ENCODE measurements around the gene FYN. TPM values are rescaled to one million over a fixed set of nuclear protein-coding genes. Genes with fewer than 3 reads are reported as not detected.

The FYN gene
- total and polyA plus RNA-seq, 10 of the 15 experiments (the other 5 are each of a cell fraction or from before 2014, with no cell fraction given), result 51.4 to 247 (median 138) TPM

GRCh38 chr6:111764238-111765175, 108.7 kb downstream of the FYN start (continued):
- TF ChIP-seq ETV6 (conservative IDR thresholded peaks at IDR 0.05 in 1 of 2, IDR thresholded peaks at IDR 0.05 in 1 of 2; ENCODE audit: borderline replicate concordance in 1 of 2, low read depth in 1 of 2), result no peak; a peak in 1 of 4 replicates
- TF ChIP-seq SMAD5 (IDR thresholded peaks at IDR 0.05; ENCODE audit: low read depth), result 0 out of 2 replicates have a peak, but pooled peaks have one; percentile 45
- peak; percentile 83 for TF ChIP-seq ZNF592 (IDR thresholded peaks at IDR 0.05)
- TF ChIP-seq CHD2 (IDR thresholded peaks at IDR 0.05; ENCODE audit: borderline replicate concordance, low read depth, low read length), result no peak
- TF ChIP-seq USF1 (IDR thresholded peaks at IDR 0.05; ENCODE audit: borderline replicate concordance, extremely low read length, insufficient read depth, low read depth, low read length), result no peak
- TF ChIP-seq NR2F1 (conservative IDR thresholded peaks at IDR 0.05), result peak; percentile 53
- peak; percentile 64 for TF ChIP-seq RAD51 (IDR thresholded peaks at IDR 0.05)
- TF ChIP-seq, protein P1, sequence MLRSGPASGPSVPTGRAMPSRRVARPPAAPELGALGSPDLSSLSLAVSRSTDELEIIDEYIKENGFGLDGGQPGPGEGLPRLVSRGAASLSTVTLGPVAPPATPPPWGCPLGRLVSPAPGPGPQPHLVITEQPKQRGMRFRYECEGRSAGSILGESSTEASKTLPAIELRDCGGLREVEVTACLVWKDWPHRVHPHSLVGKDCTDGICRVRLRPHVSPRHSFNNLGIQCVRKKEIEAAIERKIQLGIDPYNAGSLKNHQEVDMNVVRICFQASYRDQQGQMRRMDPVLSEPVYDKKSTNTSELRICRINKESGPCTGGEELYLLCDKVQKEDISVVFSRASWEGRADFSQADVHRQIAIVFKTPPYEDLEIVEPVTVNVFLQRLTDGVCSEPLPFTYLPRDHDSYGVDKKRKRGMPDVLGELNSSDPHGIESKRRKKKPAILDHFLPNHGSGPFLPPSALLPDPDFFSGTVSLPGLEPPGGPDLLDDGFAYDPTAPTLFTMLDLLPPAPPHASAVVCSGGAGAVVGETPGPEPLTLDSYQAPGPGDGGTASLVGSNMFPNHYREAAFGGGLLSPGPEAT (IDR thresholded peaks at IDR 0.05; ENCODE audit: low read depth), result peak; percentile 92
- no peak for TF ChIP-seq CTCF (IDR thresholded peaks at IDR 0.05 in 2 of 3, conservative IDR thresholded peaks at IDR 0.05 in 1 of 3; ENCODE audit: control insufficient read depth in 2 of 3, extremely low read depth in 1 of 3, insufficient read depth in 1 of 3, low read depth in 3 of 3, low read length in 3 of 3)
- TF ChIP-seq ATF3 (IDR thresholded peaks at IDR 0.05; ENCODE audit: borderline replicate concordance, extremely low read depth, low read depth, low read length), result no peak
- TF ChIP-seq SUPT20H (IDR thresholded peaks at IDR 0.05; ENCODE audit: borderline replicate concordance, control insufficient read depth, low read depth, low read length), result no peak
- TF ChIP-seq EED (IDR thresholded peaks at IDR 0.05; ENCODE audit: low read depth), result peak; percentile 68; the same call in 1 of the 2 replicates
- TF ChIP-seq NRF1 (conservative IDR thresholded peaks at IDR 0.05; ENCODE audit: low read depth, low read length), result no peak
- no peak for TF ChIP-seq ZSCAN29 (IDR thresholded peaks at IDR 0.05)
- no peak; the same call in 1 of the 2 replicates for TF ChIP-seq CREB1 (IDR thresholded peaks at IDR 0.05; ENCODE audit: low read depth)
- no peak for TF ChIP-seq TBL1XR1 (IDR thresholded peaks at IDR 0.05; ENCODE audit: low read depth, low read length)
